ENCODE data around the gene COX4I1.

The COX4I1 gene

GRCh38 chr16:85829751-85830445, 30.4 kb downstream of the COX4I1 start:
- Histone ChIP-seq H3K4me3 (no peak overlapping the region), H3K27ac (no peak overlapping the region)
- DNase-seq (ENCODE audit: low spot score) = no peak
- no peak for TF ChIP-seq CTCF (IDR thresholded peaks at IDR 0.05)

DNA sequence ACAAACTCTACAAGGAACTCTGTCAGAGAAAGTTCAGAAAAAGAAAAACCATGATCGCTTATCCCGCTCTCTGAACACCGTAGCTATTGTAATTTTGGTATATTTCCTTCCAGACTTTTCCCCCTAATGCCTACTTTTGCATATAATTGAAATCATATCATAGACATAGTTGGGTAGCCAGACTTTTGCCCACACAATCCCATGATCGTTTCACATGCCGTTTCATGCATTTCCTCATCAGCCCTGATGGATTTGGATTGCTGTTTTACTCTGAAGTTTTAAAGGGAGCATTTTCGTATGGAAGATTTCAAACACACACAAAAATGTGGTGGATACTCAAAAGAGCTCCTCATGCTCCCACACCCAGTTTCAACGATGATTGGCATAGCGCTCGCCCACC, 31.3 kb downstream of the COX4I1 start:
- no peak for TF ChIP-seq CTCF (IDR thresholded peaks at IDR 0.05)
- no peak for DNase-seq (ENCODE audit: low spot score)
- Histone ChIP-seq H3K27ac (no peak overlapping the region), H3K4me3 (no peak overlapping the region)

DNA sequence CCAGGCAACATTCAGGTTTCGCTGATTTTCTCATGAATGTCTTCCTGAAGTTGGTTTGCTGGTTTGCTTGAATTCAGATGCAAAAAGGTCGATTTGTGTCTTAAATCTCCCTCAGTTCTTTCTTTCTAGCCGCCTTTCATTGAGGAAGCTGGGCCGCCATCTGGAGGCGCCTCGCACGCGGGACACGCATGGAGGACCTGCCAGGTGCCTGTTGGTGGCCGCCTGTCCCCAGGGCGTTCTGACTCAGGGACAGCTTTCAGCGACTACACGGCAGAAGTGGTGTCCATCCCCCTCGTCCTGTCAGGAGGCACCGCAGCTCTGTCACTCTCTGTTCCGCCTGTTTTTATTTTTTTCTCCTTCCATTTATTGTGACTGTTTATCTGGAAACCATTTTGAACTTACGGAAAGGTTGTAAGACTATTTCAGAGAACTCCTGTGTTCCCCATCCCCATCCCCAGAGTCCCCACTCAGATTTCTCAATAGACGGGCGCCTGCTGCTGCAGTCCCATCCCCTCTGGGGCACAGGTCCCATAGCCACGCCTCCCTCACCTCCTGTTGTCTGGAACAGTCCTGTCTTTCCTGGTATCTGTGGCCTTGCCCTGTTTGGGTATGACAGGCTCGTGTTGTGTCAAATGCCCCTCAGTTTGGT, 33.2 kb downstream of the COX4I1 start:
- H3K4me3 ChIP-seq = no peak overlapping the region
- TF ChIP-seq CTCF (IDR thresholded peaks at IDR 0.05) = no peak
- no peak overlapping the region for H3K27ac ChIP-seq
- no peak for DNase-seq (ENCODE audit: low spot score)

DNA sequence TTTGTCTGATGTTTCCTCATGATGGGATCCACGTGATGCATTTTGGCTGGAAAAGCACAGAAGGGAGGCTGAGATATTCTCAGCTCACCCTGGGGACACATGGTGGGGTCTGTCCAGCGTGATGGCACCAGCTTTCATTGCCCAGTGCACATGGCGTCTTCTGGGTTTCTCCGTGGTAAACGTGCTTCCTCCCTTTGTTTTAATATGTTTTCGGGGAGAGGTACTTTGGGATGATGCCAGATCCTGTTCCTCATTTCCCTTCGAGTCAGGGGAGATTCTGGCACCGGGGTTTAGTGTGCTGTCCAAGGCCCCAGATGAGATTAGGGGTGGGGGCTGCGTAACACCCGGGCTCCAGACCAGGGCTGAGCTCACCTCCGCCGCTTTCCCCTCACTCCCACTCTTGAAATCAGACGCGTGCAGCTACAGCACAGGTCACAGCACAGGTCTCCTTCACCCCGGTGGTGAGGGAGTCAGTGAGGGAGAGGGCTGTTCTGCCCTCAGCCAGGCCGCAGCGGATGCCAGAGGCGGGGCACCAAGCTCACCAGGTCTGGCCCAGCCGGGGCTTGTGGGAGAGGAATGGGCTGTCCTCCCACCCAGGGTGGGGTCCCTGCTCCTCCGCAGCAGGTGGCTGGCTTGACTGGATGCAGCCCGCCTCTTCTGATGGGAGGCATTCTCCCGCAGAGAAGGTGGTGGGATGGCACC, 33.9 kb downstream of the COX4I1 start:
- no peak for TF ChIP-seq CTCF (IDR thresholded peaks at IDR 0.05)

GRCh38 chr16:85834741-85835140, 35.2 kb downstream of the COX4I1 start:
- no peak overlapping the region for H3K4me3 ChIP-seq
- H3K27ac ChIP-seq = no peak overlapping the region
- no peak for DNase-seq (ENCODE audit: low spot score)
- TF ChIP-seq CTCF (IDR thresholded peaks at IDR 0.05) = no peak

More for the DNA sequence above, 33.9 kb downstream of the COX4I1 start:
- Histone ChIP-seq H3K4me3 (no peak overlapping the region), H3K27ac (no peak overlapping the region)
- DNase-seq (ENCODE audit: low spot score) = no peak

DNA sequence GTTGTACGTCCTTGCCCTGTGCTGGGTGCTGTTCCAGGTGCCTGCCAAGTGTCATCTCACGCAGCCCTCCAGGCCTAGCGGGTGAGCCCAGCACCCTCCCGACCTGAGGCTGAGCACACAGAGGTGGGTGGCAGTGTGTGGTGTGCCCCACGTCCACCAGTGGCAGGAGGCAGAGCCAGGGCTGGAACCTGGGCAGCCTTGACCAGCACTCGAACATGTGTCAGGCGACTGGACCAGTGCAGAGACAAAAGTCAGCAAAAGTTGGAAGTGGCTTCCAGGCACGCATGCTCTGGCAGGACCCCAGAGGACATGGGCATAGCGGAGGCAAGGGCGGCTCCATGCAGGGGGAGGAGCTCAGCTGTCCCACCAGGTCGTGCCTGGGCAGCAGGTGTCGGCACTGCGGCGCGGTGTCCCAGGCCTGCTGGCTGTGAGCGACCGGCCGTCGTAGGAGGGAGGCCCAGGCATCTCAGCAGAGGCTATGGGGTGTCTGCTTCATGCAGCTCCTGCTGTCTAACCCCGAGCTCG, 35.8 kb downstream of the COX4I1 start:
- DNase-seq (ENCODE audit: low spot score) = no peak
- H3K4me3 ChIP-seq = no peak overlapping the region
- TF ChIP-seq CTCF (IDR thresholded peaks at IDR 0.05) = no peak
- no peak overlapping the region for H3K27ac ChIP-seq
